ENCODE results near the gene S100A11.
A peak's percentile ranks its signal among the peaks of the same experiment; 100 is the strongest.

The S100A11 gene

GRCh38 chr1:151992303-151993083 is 44.3 kb downstream of the S100A11 start:
- no peak for DNase-seq (ENCODE audit: low read depth)
- no peak for TF ChIP-seq CTCF (IDR thresholded peaks at IDR 0.05; ENCODE audit: control insufficient read depth, extremely low read depth, insufficient read depth)
- H3K4me3 ChIP-seq (ENCODE audit: low read depth, low read length) = no peak overlapping the region

GRCh38 chr1:151991663-151992302 is 45.0 kb downstream of the S100A11 start:
- H3K4me3 ChIP-seq (ENCODE audit: low read depth, low read length) = no peak overlapping the region
- DNase-seq (ENCODE audit: low read depth) = no peak

GRCh38 chr1:151990856-151991198 is 46.0 kb downstream of the S100A11 start:
- H3K4me3 ChIP-seq (ENCODE audit: low read depth, low read length) = 0 out of 2 replicates have a peak overlapping the region, but pooled peaks have one; percentile 3
- DNase-seq (ENCODE audit: low read depth) = peak; percentile 74
- no peak for TF ChIP-seq CTCF (IDR thresholded peaks at IDR 0.05; ENCODE audit: control insufficient read depth, extremely low read depth, insufficient read depth)

More at GRCh38 chr1:151991663-151992302, 45.0 kb downstream of the S100A11 start:
- no peak for TF ChIP-seq CTCF (IDR thresholded peaks at IDR 0.05; ENCODE audit: control insufficient read depth, extremely low read depth, insufficient read depth)

GRCh38 chr1:151990058-151990855 is 46.5 kb downstream of the S100A11 start:
- no peak for TF ChIP-seq CTCF (IDR thresholded peaks at IDR 0.05; ENCODE audit: control insufficient read depth, extremely low read depth, insufficient read depth)

GRCh38 chr1:151989211-151989862 is 47.5 kb downstream of the S100A11 start:
- no peak overlapping the region for H3K4me3 ChIP-seq (ENCODE audit: low read depth, low read length)
- DNase-seq (ENCODE audit: low read depth) = no peak
- TF ChIP-seq CTCF (IDR thresholded peaks at IDR 0.05; ENCODE audit: control insufficient read depth, extremely low read depth, insufficient read depth) = no peak

More at GRCh38 chr1:151990058-151990855, 46.5 kb downstream of the S100A11 start:
- H3K4me3 ChIP-seq (ENCODE audit: low read depth, low read length) = 0 out of 2 replicates have a peak overlapping the region, but pooled peaks have one; percentile 3
- no peak for DNase-seq (ENCODE audit: low read depth)

GRCh38 chr1:151988405-151988923 is 48.3 kb downstream of the S100A11 start:
- no peak for DNase-seq (ENCODE audit: low read depth)
- no peak overlapping the region for H3K4me3 ChIP-seq (ENCODE audit: low read depth, low read length)
- TF ChIP-seq CTCF (IDR thresholded peaks at IDR 0.05; ENCODE audit: control insufficient read depth, extremely low read depth, insufficient read depth) = no peak
